ENCODE results near the gene OR14A16. TPM values are rescaled to one million over a fixed set of nuclear protein-coding genes. Genes with fewer than 3 reads are reported as not detected.

The OR14A16 gene, protein sequence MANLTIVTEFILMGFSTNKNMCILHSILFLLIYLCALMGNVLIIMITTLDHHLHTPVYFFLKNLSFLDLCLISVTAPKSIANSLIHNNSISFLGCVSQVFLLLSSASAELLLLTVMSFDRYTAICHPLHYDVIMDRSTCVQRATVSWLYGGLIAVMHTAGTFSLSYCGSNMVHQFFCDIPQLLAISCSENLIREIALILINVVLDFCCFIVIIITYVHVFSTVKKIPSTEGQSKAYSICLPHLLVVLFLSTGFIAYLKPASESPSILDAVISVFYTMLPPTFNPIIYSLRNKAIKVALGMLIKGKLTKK
- total RNA-seq = not detected

GRCh38 chr1:247824023-247824422 is at the start of gene OR14A16:
TSS of gene OR14A16 (minus strand) at chr1:247824119. CDS start at chr1:247815729, 8,390 bp downstream.
- POLR2A ChIA-PET = no interaction called here
- CTCF ChIA-PET = no interaction called here

- POLR2A ChIA-PET = no interaction called here
- CTCF ChIA-PET = no interaction called here
Measured at GRCh38 chr1:247865416-247865815, 41.5 kb upstream of the OR14A16 start.

DNA sequence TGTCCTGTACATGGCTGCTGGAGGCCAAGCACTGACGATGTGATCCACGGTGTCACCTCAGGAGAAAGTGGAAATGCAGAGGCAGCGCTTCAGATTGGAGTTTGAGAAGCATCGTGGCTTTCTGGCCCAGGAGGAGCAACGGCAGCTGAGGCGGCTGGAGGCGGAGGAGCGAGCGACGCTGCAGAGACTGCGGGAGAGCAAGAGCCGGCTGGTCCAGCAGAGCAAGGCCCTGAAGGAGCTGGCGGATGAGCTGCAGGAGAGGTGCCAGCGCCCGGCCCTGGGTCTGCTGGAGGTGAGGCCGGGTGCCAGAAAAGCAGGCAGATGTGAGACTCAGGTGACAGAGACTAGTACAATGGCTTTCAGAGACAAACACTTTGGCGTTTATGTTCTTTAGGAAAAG is 40.7 kb upstream of the OR14A16 start:
- CTCF ChIA-PET = no interaction called here
- POLR2A ChIA-PET = no interaction called here

GRCh38 chr1:247862756-247863155 is 38.8 kb upstream of the OR14A16 start:
- ChIA-PET POLR2A (no interaction called here), CTCF (interaction anchor here (0.5 kb wide), 1 partner anchor 299 kb away, joined by 3 read pairs; no protein-coding TSS in a partner anchor)

- CTCF ChIA-PET = no interaction called here
- POLR2A ChIA-PET = no interaction called here
Measured at GRCh38 chr1:247857985-247858619, 34.2 kb upstream of the OR14A16 start.

- CTCF ChIA-PET = no interaction called here
- POLR2A ChIA-PET = no interaction called here
Measured at GRCh38 chr1:247857069-247857984, 33.4 kb upstream of the OR14A16 start, which contains the start of gene TRIM58. TSS of gene TRIM58 (plus strand) at chr1:247857187. CDS start at chr1:247857247, 60 bp downstream.

- CTCF ChIA-PET = no interaction called here
- POLR2A ChIA-PET = no interaction called here
Measured at GRCh38 chr1:247855911-247856310, 32.0 kb upstream of the OR14A16 start.

GRCh38 chr1:247854899-247855545 is 31.1 kb upstream of the OR14A16 start:
- POLR2A ChIA-PET = no interaction called here
- CTCF ChIA-PET = no interaction called here

- ChIA-PET POLR2A (no interaction called here), CTCF (no interaction called here)
Measured at GRCh38 chr1:247849616-247850015, 25.7 kb upstream of the OR14A16 start.

GRCh38 chr1:247848346-247848745 is 24.4 kb upstream of the OR14A16 start:
- ChIA-PET CTCF (no interaction called here), POLR2A (no interaction called here)

- CTCF ChIA-PET = no interaction called here
- POLR2A ChIA-PET = no interaction called here
Measured at GRCh38 chr1:247845693-247846017, 21.7 kb upstream of the OR14A16 start.

DNA sequence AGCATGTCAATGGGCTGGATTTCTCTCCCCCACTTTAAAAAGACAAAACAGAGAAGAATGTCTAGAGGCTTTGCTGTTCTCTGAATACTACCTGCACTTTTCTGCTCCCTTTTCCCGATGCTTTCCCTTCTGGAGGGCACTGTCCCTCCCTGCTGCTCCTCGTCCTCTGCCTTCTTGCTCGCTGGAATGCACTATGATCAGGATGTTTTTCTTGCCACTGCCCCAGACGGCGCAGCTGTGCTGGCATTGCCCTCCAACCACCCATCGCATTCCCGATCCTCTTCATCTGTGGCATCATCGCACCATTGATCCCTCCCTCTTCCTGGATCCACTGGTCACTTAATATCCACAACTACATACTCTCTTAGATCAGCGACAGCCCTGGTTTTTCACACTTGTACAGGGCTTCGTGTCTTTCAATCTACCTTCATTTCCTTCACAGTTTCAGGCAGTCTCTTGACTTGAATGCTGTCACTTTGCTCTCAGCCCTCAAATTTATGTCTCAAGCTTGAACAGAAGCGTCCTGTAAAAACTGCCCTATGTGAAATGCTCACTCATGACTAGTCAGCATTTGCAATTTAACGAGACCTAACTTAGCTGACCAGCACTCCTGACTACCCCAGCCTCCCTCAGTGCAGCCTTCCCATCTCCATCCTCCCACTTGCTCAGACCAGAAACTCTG is 21.2 kb upstream of the OR14A16 start:
- CTCF ChIA-PET = no interaction called here
- POLR2A ChIA-PET = no interaction called here

- ChIA-PET POLR2A (no interaction called here), CTCF (no interaction called here)
Measured at GRCh38 chr1:247843411-247843810, 19.5 kb upstream of the OR14A16 start.

- ChIA-PET POLR2A (no interaction called here), CTCF (no interaction called here)
Measured at GRCh38 chr1:247841796-247842195, 17.9 kb upstream of the OR14A16 start, which contains the start of gene OR11L1. TSS of gene OR11L1 (minus strand) at chr1:247841896. CDS start at chr1:247841896, 0 bp downstream.

DNA sequence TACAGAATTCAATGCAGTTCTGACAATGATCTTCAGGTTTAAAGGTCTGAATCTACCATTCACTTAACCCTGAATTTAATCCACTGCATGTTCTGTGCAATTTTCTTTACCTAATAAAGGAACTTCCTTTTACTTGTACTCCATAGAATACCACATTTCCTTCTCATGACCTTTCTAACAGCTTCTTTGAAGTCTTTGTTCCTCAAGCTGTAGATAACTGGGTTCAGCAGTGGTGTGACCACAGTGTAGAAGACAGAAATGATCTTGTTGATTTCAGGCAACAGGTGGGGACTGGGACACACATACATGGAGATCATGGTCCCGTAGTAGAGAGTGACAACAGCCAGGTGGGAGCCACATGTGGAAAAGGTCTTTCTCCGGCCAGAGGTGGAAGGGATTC is 16.9 kb upstream of the OR14A16 start:
- ChIA-PET POLR2A (no interaction called here), CTCF (no interaction called here)

- ChIA-PET POLR2A (no interaction called here), CTCF (no interaction called here)
Measured at GRCh38 chr1:247833601-247834000, 9.7 kb upstream of the OR14A16 start.

DNA sequence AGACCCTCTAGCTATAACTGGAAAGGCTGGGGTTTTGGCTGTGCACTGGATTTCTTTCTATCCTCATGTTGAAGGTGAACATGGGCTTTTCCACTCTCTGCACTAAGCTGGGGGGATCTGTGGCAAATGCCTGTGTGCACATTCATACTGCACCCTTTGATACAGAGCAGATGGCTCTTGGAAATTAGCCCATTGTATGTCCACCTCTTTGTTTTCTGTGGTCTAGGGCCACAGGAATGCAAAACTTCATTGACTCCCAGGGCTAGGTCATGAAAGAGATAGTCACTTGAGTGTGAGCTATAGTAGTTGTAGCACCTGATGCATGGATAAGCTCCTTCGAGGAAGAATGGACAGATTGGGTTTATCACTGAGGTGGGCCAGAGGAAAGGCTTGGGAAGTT is 5.7 kb upstream of the OR14A16 start:
- POLR2A ChIA-PET = no interaction called here
- CTCF ChIA-PET = no interaction called here

GRCh38 chr1:247825362-247825761 is 1.4 kb upstream of the OR14A16 start:
- POLR2A ChIA-PET = no interaction called here
- CTCF ChIA-PET = no interaction called here

GRCh38 chr1:247822060-247822459 is 1.9 kb downstream of the OR14A16 start:
- ChIA-PET CTCF (no interaction called here), POLR2A (no interaction called here)

DNA sequence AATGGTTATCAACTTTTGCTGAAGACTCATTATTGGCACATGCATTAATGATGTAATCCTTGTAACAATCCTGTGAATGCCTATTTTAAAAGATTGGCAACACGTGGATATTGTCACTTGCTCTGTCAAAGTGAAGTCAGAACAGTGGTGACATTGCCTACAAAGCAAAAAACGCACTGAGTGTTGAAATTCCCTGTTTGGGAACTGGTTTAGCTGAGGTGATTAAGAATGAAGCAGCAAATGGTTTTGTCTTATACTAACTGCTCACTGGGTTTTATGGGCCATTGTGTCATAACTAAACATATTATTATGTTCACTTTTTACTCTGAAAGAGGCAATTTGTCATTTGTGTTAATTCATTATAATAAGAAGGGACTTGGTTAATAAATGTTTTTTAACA is 11.3 kb downstream of the OR14A16 start:
- POLR2A ChIA-PET = no interaction called here
- CTCF ChIA-PET = no interaction called here
